ENCODE measurements around the gene PARD3.

Gene PARD3

GRCh38 chr10:34184939-34185386 is 630.1 kb downstream of the PARD3 start:
- Histone ChIP-seq H3K9ac (no peak overlapping the region), H3K79me2 (no peaks in the 10 kb centered on the region), H3K27me3 (ENCODE audit: control insufficient read depth, insufficient read depth, low read length) (no peaks in the 10 kb centered on the region), H2AFZ (no peak overlapping the region), H3K9me3 (ENCODE audit: control insufficient read depth, low read length) (no peaks in the 10 kb centered on the region), H3K4me2 (ENCODE audit: low read length) (no peak overlapping the region), H3K36me3 (ENCODE audit: control insufficient read depth, insufficient read depth, low read length) (no peaks in the 10 kb centered on the region), H3K4me3 (ENCODE audit: low read depth, low read length) (no peak overlapping the region), H3K27ac (no peak overlapping the region), H3K4me1 (no peaks in the 10 kb centered on the region)
- no peak for TF ChIP-seq CTCF (IDR thresholded peaks at IDR 0.05)

GRCh38 chr10:34184397-34184796 is 630.7 kb downstream of the PARD3 start:
- Histone ChIP-seq H3K9ac (no peak overlapping the region), H2AFZ (no peak overlapping the region), H3K4me3 (ENCODE audit: low read depth, low read length) (no peak overlapping the region), H3K79me2 (no peaks in the 10 kb centered on the region), H3K27ac (no peak overlapping the region), H3K36me3 (ENCODE audit: control insufficient read depth, insufficient read depth, low read length) (no peaks in the 10 kb centered on the region), H3K4me2 (ENCODE audit: low read length) (no peak overlapping the region), H3K9me3 (ENCODE audit: control insufficient read depth, low read length) (no peaks in the 10 kb centered on the region), H3K4me1 (no peaks in the 10 kb centered on the region), H3K27me3 (ENCODE audit: control insufficient read depth, insufficient read depth, low read length) (no peaks in the 10 kb centered on the region)
- TF ChIP-seq CTCF (IDR thresholded peaks at IDR 0.05) = no peak

DNA sequence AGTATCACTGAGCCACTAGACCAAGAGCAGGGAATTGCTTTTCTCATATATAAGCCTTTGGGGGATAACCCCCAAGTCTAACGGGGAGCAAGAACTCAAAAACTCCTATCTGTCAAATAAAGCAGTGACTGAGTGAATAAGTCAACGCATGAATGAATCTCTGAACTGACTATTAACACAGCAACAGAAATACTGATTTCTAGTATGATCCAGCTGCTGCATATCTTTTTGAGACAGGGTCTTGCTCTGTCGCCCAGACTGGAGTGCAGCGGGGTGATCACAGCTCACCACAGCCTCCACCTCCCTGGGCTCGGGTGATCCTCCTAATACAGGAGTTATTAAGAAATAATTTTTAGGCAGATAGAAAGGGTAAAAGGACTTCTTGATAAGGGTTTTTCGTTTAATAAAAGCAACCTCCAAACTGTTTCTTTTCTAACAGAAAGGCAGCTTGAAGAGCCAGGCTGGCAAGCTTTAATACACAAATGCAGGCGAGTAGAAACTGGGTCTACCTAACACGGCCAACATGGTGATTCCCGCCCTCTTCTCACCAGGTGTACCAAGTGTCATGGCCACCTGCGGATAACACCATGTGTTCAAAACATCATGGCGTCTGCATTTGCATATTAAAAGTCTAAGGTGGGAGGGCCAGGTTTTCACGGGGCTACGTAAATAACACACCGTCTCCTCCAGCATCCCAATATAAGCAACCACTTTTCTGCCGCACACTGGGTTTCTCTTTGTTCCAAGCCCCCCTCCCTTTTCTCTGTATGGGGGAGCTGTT is 631.9 kb downstream of the PARD3 start:
- Histone ChIP-seq H3K4me3 (ENCODE audit: low read depth, low read length) (no peak overlapping the region), H3K79me2 (no peaks in the 10 kb centered on the region), H3K27me3 (ENCODE audit: control insufficient read depth, insufficient read depth, low read length) (no peaks in the 10 kb centered on the region), H3K9ac (no peak overlapping the region), H3K4me1 (no peaks in the 10 kb centered on the region), H3K36me3 (ENCODE audit: control insufficient read depth, insufficient read depth, low read length) (no peaks in the 10 kb centered on the region), H3K9me3 (ENCODE audit: control insufficient read depth, low read length) (no peaks in the 10 kb centered on the region), H3K4me2 (ENCODE audit: low read length) (no peak overlapping the region), H2AFZ (no peak overlapping the region), H3K27ac (no peak overlapping the region)
- TF ChIP-seq CTCF (IDR thresholded peaks at IDR 0.05) = no peak

GRCh38 chr10:34181553-34182300 is 633.4 kb downstream of the PARD3 start:
- Histone ChIP-seq H3K27ac (no peak overlapping the region), H3K36me3 (ENCODE audit: control insufficient read depth, insufficient read depth, low read length) (no peaks in the 10 kb centered on the region), H3K79me2 (no peaks in the 10 kb centered on the region), H3K4me2 (ENCODE audit: low read length) (no peak overlapping the region), H3K4me3 (ENCODE audit: low read depth, low read length) (no peak overlapping the region), H3K9me3 (ENCODE audit: control insufficient read depth, low read length) (no peaks in the 10 kb centered on the region), H3K27me3 (ENCODE audit: control insufficient read depth, insufficient read depth, low read length) (no peaks in the 10 kb centered on the region), H2AFZ (no peak overlapping the region), H3K4me1 (no peaks in the 10 kb centered on the region), H3K9ac (no peak overlapping the region)
- TF ChIP-seq CTCF (IDR thresholded peaks at IDR 0.05) = no peak

Data from parathyroid adenoma (tissue), 2 donors.